Stomach smooth muscle (tissue), 2 donors: ENCODE measurements around the gene GCDH.
"Not testable (repeated sequence)": the region's sequence is repeated elsewhere in the genome, so short reads cannot be mapped to it uniquely, and the experiment has no call there.

Experiments used
- H3K27ac ChIP-seq: one replicate; pipeline ENCODE4 v1.7.0; 2013; ENCODE audit warnings: mild to moderate bottlenecking, low read length, inconsistent platforms
- H3K27me3 ChIP-seq, 2 donors: one replicate each; pipeline ENCODE4 v1.7.0; 2013; ENCODE audit warnings: low read length in 2 of 2; ENCODE audit not compliant: insufficient read depth in 2 of 2, control insufficient read depth in 1 of 2
- H3K36me3 ChIP-seq, 2 donors: one replicate each; pipeline ENCODE4 v1.7.0; 2013; ENCODE audit warnings: low read length in 2 of 2; ENCODE audit not compliant: control insufficient read depth in 2 of 2, insufficient read depth in 2 of 2
- H3K4me1 ChIP-seq: one replicate; pipeline ENCODE4 v1.7.0; 2013; ENCODE audit warnings: low read length; ENCODE audit not compliant: control insufficient read depth, insufficient read depth
- H3K4me3 ChIP-seq, 2 donors: one replicate each; pipeline ENCODE4 v1.7.0; 2013; ENCODE audit warnings: low read length in 2 of 2
- H3K9ac ChIP-seq, 2 donors: one replicate each; pipeline ENCODE4 v1.7.0; 2013; ENCODE audit warnings: low read length in 2 of 2, mild to moderate bottlenecking in 1 of 2
- H3K9me3 ChIP-seq, 2 donors: one replicate each; pipeline ENCODE4 v1.7.0; 2013; ENCODE audit warnings: low read length in 2 of 2; ENCODE audit not compliant: control insufficient read depth in 2 of 2
- donor health status: healthy.
- donor health status: Pancreatic carcinoma.

The GCDH gene

GRCh38 chr19:12913011-12913561 is 22.1 kb downstream of the GCDH start:
- Histone ChIP-seq H3K9ac (peak overlapping the region; percentile 50 to 66), H3K4me1 (peaks cover 23% of the 10 kb centered on the region), H3K9me3 (no peaks in the 10 kb centered on the region), H3K4me3 (peak overlapping the region; percentile 40 to 64), H3K27ac (peak overlapping the region; percentile 94), H3K36me3 (no peaks in the 10 kb centered on the region), H3K27me3 (no peaks in the 10 kb centered on the region)

- Histone ChIP-seq H3K27me3 (no peaks in the 10 kb centered on the region), H3K4me3 (peak overlapping the region; percentile 35 to 40), H3K9me3 (no peaks in the 10 kb centered on the region), H3K36me3 (no peaks in the 10 kb centered on the region), H3K9ac (peak overlapping the region; percentile 50 to 66), H3K4me1 (peaks cover 23% of the 10 kb centered on the region), H3K27ac (peak overlapping the region; percentile 94)
Measured at GRCh38 chr19:12913851-12914690, 23.1 kb downstream of the GCDH start.

- not testable (repeated sequence) for H3K4me3 ChIP-seq, H3K27me3 ChIP-seq, H3K9ac ChIP-seq, H3K36me3 ChIP-seq, H3K9me3 ChIP-seq, H3K27ac ChIP-seq
- peaks cover 23% of the 10 kb centered on the region for H3K4me1 ChIP-seq
Measured at GRCh38 chr19:12915860-12916259, 24.9 kb downstream of the GCDH start.

GRCh38 chr19:12918253-12918652 is 27.3 kb downstream of the GCDH start:
- Histone ChIP-seq H3K36me3 (peaks cover 5 to 10% of the 10 kb centered on the region in 2 donors), H3K27ac (no peak overlapping the region), H3K4me3 (no peak overlapping the region), H3K27me3 (no peaks in the 10 kb centered on the region), H3K9ac (no peak overlapping the region), H3K4me1 (peaks cover 11% of the 10 kb centered on the region), H3K9me3 (no peaks in the 10 kb centered on the region)

GRCh38 chr19:12921047-12921446 is 30.1 kb downstream of the GCDH start:
- no peaks in the 10 kb centered on the region for H3K27me3 ChIP-seq
- peaks cover 24 to 25% of the 10 kb centered on the region in 2 donors for H3K36me3 ChIP-seq
- H3K4me3 ChIP-seq, result no peak overlapping the region
- no peaks in the 10 kb centered on the region for H3K9me3 ChIP-seq
- no peaks in the 10 kb centered on the region for H3K4me1 ChIP-seq
- no peak overlapping the region for H3K27ac ChIP-seq
- H3K9ac ChIP-seq, result no peak overlapping the region

DNA sequence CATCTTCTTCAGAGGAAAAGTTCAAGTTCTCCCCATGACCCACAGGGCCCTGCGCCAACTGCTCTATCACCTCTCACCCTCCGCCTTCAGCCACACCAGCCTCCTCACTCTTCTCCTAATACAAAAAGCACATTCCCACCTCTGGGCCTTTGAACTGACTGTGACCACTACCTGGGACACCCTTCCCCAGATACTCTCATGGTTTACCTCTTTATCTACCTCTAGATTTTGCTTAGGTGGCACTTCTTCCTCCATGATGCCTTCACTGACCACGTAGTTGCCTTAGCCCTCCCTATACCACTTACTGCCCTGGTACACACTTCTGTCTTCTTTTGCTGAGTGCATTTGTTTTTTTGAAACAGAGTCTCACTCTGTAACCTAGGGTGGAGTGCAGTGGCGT is 32.0 kb downstream of the GCDH start:
- no peak overlapping the region for H3K4me3 ChIP-seq
- H3K27me3 ChIP-seq, result no peaks in the 10 kb centered on the region
- H3K27ac ChIP-seq, result no peak overlapping the region
- H3K4me1 ChIP-seq, result no peaks in the 10 kb centered on the region
- H3K36me3 ChIP-seq, result peaks cover 34 to 35% of the 10 kb centered on the region in 2 donors
- H3K9ac ChIP-seq, result no peak overlapping the region
- no peaks in the 10 kb centered on the region for H3K9me3 ChIP-seq

DNA sequence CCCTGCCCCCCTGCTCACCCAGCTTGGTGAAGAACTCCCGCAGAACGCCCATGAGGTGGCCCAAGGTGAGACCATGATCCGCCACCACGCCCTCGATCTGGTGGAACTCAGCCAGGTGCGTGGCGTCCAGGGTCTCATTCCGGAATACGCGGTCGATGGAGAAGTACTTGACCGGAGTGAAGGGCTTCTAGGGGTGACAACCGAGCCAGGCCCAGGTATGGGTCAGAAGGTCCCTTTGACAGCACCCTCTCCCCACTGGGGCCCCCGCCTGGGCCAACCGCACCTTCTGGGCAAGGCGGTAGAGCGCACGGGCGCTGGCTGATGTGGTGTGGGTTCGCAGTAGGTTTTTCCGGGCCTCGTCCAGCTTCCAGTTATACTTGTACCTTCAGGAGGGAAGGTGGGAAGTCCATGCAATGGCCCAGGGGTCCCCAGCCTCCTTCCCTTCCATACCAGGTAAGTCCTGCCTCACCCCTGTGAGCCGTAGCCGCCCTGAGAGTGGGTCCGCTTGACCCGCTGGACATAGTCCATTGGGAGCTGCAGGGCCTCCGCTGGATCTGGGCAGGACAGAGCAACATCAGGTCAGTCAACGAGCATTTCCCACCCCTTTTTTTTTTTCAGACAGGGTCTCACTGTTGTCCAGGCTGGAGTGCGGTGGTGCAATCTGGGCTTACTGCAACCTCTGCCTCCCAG is 33.8 kb downstream of the GCDH start:
- no peaks in the 10 kb centered on the region for H3K9me3 ChIP-seq
- H3K27me3 ChIP-seq, result no peaks in the 10 kb centered on the region
- H3K9ac ChIP-seq, result no peak overlapping the region
- H3K4me1 ChIP-seq, result no peaks in the 10 kb centered on the region
- H3K27ac ChIP-seq, result no peak overlapping the region
- peaks cover 44 to 48% of the 10 kb centered on the region in 2 donors for H3K36me3 ChIP-seq
- no peak overlapping the region for H3K4me3 ChIP-seq

DNA sequence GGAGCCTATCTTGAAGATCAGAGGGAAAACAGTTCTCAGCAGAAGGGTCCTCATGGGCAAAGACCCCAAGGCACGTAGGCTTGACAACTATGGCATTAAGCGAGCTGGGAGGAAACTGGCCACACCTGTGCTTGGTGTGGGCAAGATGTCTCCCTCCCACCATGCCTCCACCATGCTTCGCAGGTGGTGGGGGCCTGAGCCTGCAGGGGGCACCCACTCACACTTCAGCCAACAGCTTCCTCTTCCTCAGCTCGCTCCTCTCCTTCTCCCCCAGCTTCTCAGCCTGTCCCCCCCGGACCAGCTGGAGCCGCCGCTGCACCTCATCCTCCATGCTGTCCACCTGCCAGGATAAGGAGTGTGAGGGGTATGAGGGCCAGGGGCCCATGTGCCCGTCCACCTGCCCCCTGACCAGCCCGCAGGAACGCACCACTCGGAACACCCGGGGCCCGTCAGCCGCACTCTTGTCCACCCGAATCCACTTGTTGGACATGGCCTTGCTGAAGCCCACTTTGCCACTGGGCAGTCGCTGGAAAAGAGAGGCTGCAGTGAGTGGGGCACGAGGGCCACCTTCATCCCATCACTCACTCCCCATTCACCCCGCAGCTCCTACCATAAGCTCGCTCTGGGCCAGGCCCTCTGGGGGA is 39.2 kb downstream of the GCDH start:
- H3K4me1 ChIP-seq, result peaks cover 15% of the 10 kb centered on the region
- H3K36me3 ChIP-seq, result peaks cover 24 to 32% of the 10 kb centered on the region in 2 donors
- no peaks in the 10 kb centered on the region for H3K9me3 ChIP-seq
- H3K27ac ChIP-seq, result no peak overlapping the region
- H3K9ac ChIP-seq, result no peak overlapping the region
- no peaks in the 10 kb centered on the region for H3K27me3 ChIP-seq
- no peak overlapping the region for H3K4me3 ChIP-seq

DNA sequence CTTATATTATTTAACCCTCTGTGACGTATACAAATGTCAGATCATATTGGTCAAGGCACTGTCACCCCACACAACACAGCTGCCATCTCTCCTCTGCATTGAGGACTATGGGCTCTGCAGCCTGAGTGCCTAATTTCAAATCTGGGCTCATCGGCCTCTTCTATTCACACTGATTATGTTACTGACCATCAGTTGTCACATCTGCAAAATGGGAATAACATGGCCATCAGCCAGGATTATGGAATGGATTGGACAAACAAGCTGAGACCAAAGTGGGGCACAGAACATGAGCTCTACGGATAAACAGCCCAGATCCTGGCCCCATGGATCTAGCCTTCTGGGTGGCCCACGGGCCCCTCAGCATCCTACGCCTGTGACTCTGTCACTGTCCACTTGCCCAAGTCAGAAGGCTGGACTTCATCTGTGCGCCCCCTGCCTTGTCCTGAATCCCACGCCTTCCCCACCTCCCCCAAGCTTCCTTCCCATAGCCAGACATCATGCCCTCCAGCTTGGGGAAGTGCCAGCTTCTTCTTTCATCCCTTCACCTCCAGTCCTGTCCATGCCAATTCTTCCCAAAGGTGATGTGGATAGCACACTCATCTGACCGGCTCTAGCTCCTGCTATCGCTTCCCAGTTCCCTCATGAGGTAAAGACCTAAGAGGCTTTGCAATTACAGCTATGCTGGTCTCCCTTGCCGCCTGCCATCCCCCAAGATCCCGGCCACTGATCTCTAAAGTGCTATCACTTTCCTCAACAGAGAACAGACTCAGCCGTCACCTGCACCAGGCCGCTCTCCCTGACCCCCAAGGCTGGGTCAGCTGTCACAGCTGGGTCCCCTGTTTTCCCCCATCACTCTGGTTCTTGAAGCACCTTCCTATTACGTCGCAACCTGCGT is 41.7 kb downstream of the GCDH start:
- peak overlapping the region; percentile 88 to 91 for H3K9ac ChIP-seq
- peaks cover 14 to 22% of the 10 kb centered on the region in 2 donors for H3K36me3 ChIP-seq
- peaks cover 20% of the 10 kb centered on the region for H3K4me1 ChIP-seq
- H3K27me3 ChIP-seq, result no peaks in the 10 kb centered on the region
- H3K9me3 ChIP-seq, result no peaks in the 10 kb centered on the region
- peak overlapping the region; percentile 75 for H3K27ac ChIP-seq
- H3K4me3 ChIP-seq, result peak overlapping the region; percentile 99
